HT1080 (cell line): ENCODE results near the gene GINS1. TPM values are rescaled to one million over a fixed set of nuclear protein-coding genes. Genes with fewer than 3 reads are reported as not detected.

ENCODE experiments used
- DNase-seq: peaks from one replicate; pipeline ENCODE4 v3.0.0-alpha.2; 2015; ENCODE audit warnings: low read depth
- polyA plus RNA-seq, 2 experiments: library from polyadenylated mRNA; depleted of rRNA; stranded (reverse); fragments of >200 nt; gene quantifications; 2 replicates each; pipeline ENCODE4 v1.2.3, GENCODE V29; 2015
- total RNA-seq: library from RNA; depleted of rRNA; stranded (reverse); fragments of >200 nt; shearing (Covaris generic); gene quantifications from 2 replicates; pipeline ENCODE4 v1.2.3, GENCODE V29; 2014; rRNA removed

The GINS1 gene
- 27.9 and 36.1 TPM in 2 replicates for total RNA-seq
- polyA plus RNA-seq (2015; cell fraction: cytosol; rRNA removed), result 21.6 and 23.2 TPM in 2 replicates
- 21.5 and 22.6 TPM in 2 replicates for polyA plus RNA-seq (2015; cell fraction: nucleus; rRNA removed)

- DNase-seq, result peak; percentile 92
These were observed at the start of gene GINS1 for GRCh38 chr20:25407311-25408169. GINS1 (plus strand) TSS chr20:25407673; CDS start chr20:25407821, 148 bp downstream.

- DNase-seq, result peak; percentile 17
These were observed 46.7 kb upstream of the GINS1 start for GRCh38 chr20:25360631-25361286.

DNA sequence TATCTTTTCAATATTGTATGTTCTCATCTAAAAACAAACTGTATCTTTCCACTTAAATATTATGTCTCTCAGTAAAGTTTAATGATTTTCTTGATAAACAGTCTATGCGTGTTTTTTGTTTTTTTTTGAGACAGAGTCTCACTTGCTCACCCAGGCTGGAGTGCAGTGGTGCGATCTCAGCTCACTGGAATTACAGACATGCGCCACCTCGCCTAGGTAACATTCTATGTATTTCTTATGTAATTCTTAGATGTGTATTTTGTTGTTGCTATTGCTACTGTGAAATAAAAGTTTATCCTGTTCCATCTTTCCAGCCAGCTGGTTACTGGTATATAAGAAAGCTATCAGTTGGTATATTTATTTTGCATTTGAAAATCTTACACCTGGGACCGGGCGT lies 46.2 kb upstream of the GINS1 start:
- peak; percentile 21 for DNase-seq

DNA sequence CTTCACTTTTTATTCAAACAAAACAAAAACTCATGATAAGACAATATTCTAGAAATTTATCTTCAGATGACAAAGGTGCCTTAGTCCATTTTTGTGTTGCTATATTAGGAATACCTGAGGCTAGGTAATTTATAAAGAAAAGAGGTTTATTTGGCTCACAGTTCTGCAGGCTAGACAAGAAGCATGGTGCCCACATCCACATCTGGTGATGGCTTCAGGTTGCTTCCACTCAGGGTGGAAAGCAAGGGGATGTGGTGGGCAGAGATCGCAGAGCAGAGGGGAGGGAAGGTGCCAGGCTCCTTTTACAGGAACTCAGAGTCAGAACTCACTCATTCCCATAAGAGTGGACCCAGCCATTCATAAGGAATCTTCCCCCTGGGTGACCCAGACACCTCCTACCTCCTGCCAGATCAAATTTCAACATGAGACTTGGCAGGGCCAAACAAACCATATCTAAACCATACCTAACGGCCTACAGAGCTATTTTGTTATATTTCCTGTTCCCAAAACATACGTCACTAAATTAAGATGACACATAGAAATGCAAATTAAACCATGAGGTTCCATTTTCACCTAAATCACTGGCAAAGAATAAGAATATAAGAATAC lies 43.2 kb upstream of the GINS1 start:
- peak; percentile 17 for DNase-seq

DNA sequence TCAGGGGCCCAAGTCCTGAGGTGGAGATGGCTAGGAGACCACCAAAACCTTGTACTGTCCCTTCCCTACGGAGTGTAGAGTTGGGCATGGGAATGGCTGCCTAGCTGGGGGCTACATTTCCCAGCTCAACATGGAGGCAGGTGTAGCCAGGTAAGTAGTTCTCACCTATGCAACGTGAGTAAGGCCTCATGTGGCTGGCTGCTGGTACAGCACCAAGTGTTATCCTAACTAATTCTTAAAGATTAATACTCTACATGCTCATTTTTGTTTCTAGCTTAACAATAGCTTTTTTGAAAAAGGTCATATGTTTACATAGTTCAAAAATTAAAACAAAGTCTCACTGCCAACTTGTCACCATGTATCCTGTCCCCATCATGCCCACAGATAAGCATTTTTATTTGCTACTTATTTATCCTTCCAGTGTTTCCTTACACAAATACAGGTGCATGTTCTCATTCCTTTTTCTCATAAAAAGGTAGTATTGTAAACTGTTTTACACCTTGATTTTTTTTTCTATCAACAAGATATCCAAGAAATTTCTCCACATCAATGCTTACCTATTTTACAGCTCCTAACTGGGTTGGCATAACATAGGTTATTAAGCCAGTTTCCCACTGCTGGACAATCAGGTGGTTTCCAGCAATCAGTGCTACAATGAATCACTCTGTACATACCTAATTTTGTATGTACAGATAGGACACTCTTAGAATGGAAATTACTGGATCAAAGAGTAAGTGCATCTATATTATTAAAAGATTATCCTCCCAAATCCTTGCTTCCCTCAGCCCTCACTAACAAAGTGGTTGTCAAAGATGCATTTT lies 42.4 kb upstream of the GINS1 start:
- no peak for DNase-seq

DNA sequence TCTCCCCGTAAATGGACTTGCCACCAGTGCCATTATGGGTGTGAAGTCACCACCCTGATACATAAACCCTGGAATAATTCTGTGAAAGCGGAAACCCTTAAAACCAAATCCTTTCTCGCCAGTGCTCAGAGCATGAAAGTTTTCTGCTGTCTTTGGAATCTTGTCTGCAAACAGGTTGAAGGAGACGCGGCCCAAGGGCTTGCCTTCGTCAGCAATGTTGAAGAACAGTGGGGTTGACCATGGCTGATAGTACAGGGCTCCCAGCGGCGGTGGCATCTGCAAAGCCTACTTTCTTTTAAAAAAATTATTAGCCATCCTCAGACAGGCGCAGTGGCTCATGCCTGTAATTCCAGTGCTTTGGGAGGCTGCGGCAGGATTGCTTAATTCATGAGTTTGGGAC lies 38.9 kb upstream of the GINS1 start:
- DNase-seq, result no peak

GRCh38 chr20:25368976-25369375 lies 38.5 kb upstream of the GINS1 start:
- no peak for DNase-seq

- no peak for DNase-seq
These were observed 37.9 kb upstream of the GINS1 start for GRCh38 chr20:25369529-25369928.

- no peak for DNase-seq
These were observed 37.5 kb upstream of the GINS1 start for GRCh38 chr20:25369971-25370370.

DNA sequence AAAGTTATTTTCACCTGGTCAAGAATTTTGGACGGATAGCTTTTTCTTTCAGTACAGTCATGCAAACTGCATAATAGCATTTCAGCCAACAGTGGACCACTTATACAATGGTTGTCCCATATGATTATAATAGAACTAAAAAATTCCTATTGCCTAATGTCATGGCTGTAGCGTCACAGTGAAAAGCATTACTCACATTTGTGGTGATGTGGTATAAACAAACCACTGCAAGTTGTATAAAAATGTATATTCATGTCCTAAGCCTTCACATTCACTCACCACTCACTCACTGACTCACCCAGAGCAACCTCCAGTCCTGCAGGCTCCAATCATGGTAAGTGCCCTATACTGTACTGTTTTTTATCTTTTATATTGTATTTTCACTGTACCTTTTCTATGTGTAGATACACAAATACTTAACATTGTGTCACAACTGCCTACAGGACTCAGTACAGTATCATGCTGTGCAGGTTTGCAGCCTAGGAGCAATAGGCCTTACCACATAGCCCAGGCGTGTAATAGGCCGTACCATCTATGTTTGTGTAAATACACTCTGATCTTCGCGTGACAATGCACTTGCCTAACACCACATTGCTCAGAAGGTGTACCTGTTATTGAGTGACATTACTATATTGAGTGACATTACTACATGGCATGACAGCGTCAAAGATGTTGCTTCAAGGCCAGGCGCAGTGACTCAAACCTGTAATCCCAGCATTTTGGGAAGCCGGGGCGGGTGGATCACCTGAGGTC lies 34.7 kb upstream of the GINS1 start:
- DNase-seq, result peak; percentile 98

- no peak for DNase-seq
These were observed 32.6 kb upstream of the GINS1 start for GRCh38 chr20:25374842-25375241.

DNA sequence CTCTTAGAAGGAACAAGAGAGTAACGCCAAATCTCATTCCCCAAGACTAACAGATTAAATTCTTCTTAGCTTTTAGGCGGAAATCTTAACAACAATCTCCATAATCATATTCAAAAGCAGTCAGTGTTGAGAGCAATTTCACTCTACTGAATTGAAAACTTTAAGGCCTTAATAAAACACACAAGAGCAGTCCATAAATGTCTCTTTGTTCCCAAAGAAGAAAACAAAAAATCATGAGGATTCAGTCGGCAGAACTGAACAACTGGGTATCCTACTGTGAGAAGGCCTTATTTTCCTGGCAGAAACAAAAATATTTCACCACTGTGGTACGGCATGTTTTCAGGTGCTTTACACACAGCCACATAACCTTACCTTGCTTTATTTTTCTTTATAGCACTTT lies 31.2 kb upstream of the GINS1 start:
- DNase-seq, result no peak

GRCh38 chr20:25376886-25377285 lies 30.6 kb upstream of the GINS1 start:
- no peak for DNase-seq

GRCh38 chr20:25378189-25378883 lies 29.1 kb upstream of the GINS1 start:
- DNase-seq, result no peak

- DNase-seq, result no peak
These were observed 28.4 kb upstream of the GINS1 start for GRCh38 chr20:25378884-25379733.

- DNase-seq, result no peak
These were observed 26.4 kb upstream of the GINS1 start for GRCh38 chr20:25380945-25381614.

GRCh38 chr20:25382704-25383370 lies 24.6 kb upstream of the GINS1 start:
- DNase-seq, result no peak

GRCh38 chr20:25389401-25389857 lies 18.0 kb upstream of the GINS1 start:
- peak; percentile 19 for DNase-seq
